GM12865 (cell line): ENCODE measurements around the gene MBTPS1.

ENCODE experiments used
- DNase-seq: peaks from one replicate; pipeline ENCODE4 v3.0.0; 2010; ENCODE audit warnings: low read depth
- H3K4me3 ChIP-seq: 2 replicates; pipeline ENCODE4 v1.5.1; 2011; ENCODE audit warnings: mild to moderate bottlenecking, low read depth, low read length, control low read depth
- TF ChIP-seq, protein P1 (sequence below): IDR thresholded peaks from 2 replicates; pipeline ENCODE4 v1.5.1; 2011; ENCODE audit warnings: low read length, control low read depth, low read depth, inconsistent platforms; ENCODE audit not compliant: insufficient read depth; ENCODE audit errors: missing control alignments

MBTPS1 gene

DNA sequence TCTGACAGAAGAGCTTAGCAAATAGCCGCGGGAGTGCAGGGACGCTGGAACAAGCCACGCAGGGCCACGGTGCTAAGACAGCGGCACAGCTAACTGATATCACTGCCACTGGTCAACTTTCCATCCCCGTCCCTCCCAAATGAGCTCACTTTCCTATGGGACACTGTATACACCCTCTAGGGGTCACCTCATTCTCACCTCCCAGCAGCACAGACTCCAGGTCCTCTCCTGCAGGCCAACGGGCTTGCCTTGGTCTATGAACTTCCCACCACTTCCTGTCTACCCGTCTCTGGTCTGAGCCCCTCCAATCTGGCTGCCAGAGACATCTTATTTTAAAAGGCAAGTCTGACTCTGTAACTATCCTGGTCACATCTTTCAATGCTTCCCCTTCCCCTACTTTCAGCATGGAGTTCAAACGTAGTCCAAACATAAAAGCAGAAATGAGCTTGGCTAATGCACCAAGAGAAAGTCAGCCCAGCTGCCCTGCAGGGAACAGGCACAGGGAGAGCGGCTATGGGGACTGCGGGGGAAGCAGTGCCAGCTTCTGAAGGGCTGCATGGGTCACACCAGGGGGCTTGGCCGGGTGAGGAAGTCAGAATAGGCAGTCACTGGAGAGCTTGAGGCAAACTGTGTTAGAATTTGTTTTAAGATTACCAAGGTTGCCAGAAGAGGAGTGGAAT, 47.8 kb downstream of the MBTPS1 start:
- no peak for DNase-seq
- TF ChIP-seq, protein P1, sequence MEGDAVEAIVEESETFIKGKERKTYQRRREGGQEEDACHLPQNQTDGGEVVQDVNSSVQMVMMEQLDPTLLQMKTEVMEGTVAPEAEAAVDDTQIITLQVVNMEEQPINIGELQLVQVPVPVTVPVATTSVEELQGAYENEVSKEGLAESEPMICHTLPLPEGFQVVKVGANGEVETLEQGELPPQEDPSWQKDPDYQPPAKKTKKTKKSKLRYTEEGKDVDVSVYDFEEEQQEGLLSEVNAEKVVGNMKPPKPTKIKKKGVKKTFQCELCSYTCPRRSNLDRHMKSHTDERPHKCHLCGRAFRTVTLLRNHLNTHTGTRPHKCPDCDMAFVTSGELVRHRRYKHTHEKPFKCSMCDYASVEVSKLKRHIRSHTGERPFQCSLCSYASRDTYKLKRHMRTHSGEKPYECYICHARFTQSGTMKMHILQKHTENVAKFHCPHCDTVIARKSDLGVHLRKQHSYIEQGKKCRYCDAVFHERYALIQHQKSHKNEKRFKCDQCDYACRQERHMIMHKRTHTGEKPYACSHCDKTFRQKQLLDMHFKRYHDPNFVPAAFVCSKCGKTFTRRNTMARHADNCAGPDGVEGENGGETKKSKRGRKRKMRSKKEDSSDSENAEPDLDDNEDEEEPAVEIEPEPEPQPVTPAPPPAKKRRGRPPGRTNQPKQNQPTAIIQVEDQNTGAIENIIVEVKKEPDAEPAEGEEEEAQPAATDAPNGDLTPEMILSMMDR = no peak
- H3K4me3 ChIP-seq = no peak overlapping the region

DNA sequence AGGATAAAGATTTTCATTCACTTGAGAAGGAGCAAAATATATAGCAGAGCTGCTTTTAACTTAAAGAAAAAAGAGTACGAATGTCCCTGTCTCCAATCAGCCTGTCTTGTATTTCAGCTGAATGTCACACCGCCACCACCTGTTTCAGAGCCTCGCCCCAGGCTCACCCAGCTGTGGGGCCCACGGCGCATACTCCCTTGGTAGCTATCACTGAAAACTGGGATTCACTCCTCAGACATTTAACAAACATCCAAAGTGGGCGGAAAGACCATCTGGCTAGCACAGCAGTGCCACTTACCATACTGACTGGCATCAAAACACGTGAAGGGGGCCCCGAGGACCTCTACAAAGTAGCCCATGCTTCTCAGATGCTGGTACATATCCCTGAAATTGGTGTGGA, 48.7 kb downstream of the MBTPS1 start:
- TF ChIP-seq, protein P1 = no peak
- DNase-seq = no peak
- no peak overlapping the region for H3K4me3 ChIP-seq

DNA sequence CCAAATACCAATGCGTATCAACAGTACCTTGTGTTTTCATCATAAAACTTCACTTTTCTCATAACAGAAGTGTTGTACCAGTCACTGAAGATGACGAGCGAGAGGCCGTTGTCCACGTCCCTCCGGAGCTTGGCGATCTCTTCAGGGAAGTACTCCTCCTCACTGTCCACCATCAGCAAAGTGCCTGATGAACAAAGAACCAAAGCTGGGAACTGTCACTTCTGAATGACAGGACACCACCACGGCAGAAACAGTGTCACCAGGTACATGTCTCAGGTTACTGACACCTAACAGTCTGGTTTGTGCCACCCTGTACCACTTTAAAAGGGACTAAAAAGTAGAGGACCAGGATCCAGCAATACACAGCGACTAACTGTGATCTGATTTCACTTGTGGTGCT, 49.1 kb downstream of the MBTPS1 start:
- H3K4me3 ChIP-seq = no peak overlapping the region
- TF ChIP-seq, protein P1 = no peak
- DNase-seq = no peak

DNA sequence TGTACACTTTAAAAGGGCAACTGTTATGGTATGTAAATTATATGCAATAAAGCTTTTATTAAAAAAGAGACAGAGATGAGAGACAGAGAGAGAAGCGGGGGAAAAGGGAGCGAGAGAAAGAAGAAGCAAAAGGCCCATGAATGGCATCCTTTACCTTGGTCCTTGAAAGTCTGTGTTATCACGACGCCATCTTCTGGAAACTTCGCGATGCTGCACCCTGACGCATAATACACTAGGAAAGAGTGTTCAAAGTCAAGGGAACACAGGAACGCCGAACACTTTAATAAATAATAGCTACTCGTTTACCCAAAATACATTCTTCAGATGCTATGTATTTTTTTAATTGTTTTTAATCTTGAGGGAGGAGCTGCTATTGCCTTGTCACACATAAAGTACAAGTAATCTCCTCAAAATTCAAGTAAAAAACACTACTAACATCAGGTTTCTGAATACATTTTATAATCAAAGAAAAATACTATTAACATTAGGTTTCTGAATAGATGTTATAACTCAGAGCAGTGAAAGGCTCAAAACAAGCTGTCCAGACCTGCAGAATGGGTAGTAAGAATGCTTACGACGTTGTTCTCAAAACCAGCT, 51.1 kb downstream of the MBTPS1 start:
- TF ChIP-seq, protein P1 = peak; percentile 56
- DNase-seq = peak; percentile 32
- no peak overlapping the region for H3K4me3 ChIP-seq

DNA sequence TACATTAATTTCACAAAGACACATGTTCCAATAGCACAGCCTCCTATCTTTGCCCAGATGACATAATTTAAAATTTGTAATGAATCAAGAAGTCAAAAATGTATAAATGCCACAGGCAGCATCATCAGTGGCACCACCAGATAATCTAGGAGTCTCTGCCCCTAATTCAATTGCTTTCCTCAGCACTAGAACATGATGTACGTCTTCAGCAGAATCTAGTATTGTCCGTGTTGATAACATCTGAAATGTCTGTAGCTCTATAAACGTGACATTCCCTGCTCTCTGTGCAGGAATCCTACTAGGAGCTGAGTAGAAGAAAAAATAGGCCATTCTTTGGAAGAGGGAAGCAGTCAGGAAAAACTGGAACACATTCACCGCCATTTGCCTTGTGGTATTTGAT, 52.8 kb downstream of the MBTPS1 start:
- DNase-seq = no peak
- TF ChIP-seq, protein P1 = no peak
- no peak overlapping the region for H3K4me3 ChIP-seq

DNA sequence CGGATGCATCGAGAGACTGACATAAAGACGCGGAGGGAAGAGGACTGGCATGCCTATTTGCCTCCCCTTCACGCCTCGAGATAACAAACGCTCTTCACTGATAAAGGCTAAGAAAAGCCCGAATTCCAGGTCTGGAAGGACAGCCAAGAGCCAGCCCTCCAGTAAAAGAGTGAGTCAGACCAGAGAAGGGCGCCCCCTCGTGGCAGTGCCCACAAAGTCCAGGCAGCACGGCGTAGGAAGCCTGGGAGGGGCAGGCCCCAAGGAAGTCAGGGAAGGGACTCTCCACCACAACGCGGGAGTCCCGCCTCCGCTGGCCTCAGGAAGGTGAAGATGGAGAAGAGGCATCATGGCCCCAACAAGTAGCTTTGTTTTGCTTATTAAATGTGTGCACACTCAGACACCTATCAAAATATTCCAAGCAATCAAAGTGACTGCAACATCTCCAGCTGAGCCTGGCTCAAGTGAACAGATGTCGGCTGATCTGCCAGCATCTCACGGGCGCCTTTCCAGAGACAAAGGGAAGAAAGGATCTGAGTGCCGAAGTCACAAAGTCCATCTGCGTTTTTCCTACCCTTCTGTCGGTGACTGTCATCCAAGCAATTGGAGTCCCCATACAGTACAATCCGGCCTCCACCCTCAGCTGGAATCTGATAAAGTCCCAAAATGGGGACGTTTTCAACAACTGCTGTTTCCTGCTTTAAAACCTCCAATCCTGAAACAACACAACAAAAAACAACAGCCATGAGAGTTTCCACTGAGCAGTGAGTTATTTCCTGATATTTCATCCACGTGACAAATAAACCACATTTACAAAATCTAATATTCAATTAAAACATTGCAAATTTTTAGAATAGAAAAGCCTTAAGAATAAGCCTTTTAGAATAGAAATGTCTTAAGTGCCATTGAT, 53.8 kb downstream of the MBTPS1 start:
- DNase-seq = peak; percentile 41
- TF ChIP-seq, protein P1 = peak; percentile 69
- H3K4me3 ChIP-seq = no peak overlapping the region
